IMR-90 (cell line): ENCODE data around the gene CAPS. TPM values are rescaled to one million over a fixed set of nuclear protein-coding genes. Genes with fewer than 3 reads are reported as not detected.

Experiments used
- ATAC-seq: fragments of 200-7000 bp; cut with Tn5 transposase; 2 replicates; pipeline ENCODE4 v1.9.1; 2020; ENCODE audit warnings: low read depth, mild to moderate bottlenecking, moderate library complexity
- BruUV-seq: library from RNA; stranded (reverse); fragments of 400-500 nt; replicated peaks from 2 replicates; lab custom pipeline; 2021; lab: Mats Ljungman, UMichigan
- CTCF ChIA-PET: fragments of 300-600 bp; formaldehyde crosslinking; extraction: SDS; loops from one replicate; lab custom pipeline; 2021; ENCODE audit warnings: antibody characterized with exemption; lab: Yijun Ruan, JAX
- POLR2A ChIA-PET: fragments of 300-600 bp; sonication (Branson Sonifier 250); formaldehyde crosslinking; loops from one replicate; lab custom pipeline; 2022; ENCODE audit warnings: antibody characterized with exemption; ENCODE audit not compliant: unreplicated experiment; lab: Charles Lee
- DNase-seq: peaks from one replicate; pipeline ENCODE4 v3.0.0; 2013
- H2AFZ ChIP-seq: replicated peaks from 2 replicates; pipeline ENCODE3; 2013; ENCODE audit warnings: low read length, mild to moderate bottlenecking; ENCODE audit not compliant: poor library complexity
- H2AK5ac ChIP-seq: 2 replicates; pipeline ENCODE4 v1.6.1; 2013; ENCODE audit warnings: low read depth, low read length, inconsistent platforms
- H2AK9ac ChIP-seq: replicated peaks from 2 replicates; pipeline ENCODE3; 2013; ENCODE audit warnings: mild to moderate bottlenecking, low read depth, low read length, moderate library complexity; ENCODE audit not compliant: poor library complexity
- H2BK120ac ChIP-seq: 2 replicates; pipeline ENCODE4 v1.6.1; 2013; ENCODE audit warnings: low read depth, low read length, inconsistent platforms
- H2BK15ac ChIP-seq: 3 replicates; pipeline ENCODE4 v1.6.1; 2013; ENCODE audit warnings: low read depth, low read length, inconsistent platforms
- H2BK20ac ChIP-seq: 2 replicates; pipeline ENCODE4 v1.6.1; 2013; ENCODE audit warnings: low read depth, mild to moderate bottlenecking, inconsistent platforms, low read length, moderate library complexity
- H2BK5ac ChIP-seq: 2 replicates; pipeline ENCODE4 v1.6.1; 2013; ENCODE audit warnings: mild to moderate bottlenecking, low read depth, low read length, inconsistent platforms; ENCODE audit not compliant: poor library complexity, severe bottlenecking
- H3K14ac ChIP-seq: replicated peaks from 2 replicates; pipeline ENCODE4 v1.6.1; 2013; ENCODE audit warnings: low read depth, low read length, inconsistent platforms
- H3K18ac ChIP-seq: 2 replicates; pipeline ENCODE4 v1.6.1; 2013; ENCODE audit warnings: low read depth, low read length, control low read depth
- H3K23ac ChIP-seq: 2 replicates; pipeline ENCODE4 v1.6.1; 2013; ENCODE audit warnings: low read depth, low read length, inconsistent platforms
- H3K27ac ChIP-seq: 2 replicates; pipeline ENCODE4 v1.5.1; 2013; ENCODE audit warnings: mild to moderate bottlenecking, control low read depth, low read length; ENCODE audit not compliant: insufficient read depth
- H3K27me3 ChIP-seq: 2 replicates; pipeline ENCODE4 v1.6.1; 2013; ENCODE audit warnings: low read length; ENCODE audit not compliant: control insufficient read depth, insufficient read depth
- H3K36me3 ChIP-seq: 2 replicates; pipeline ENCODE4 v1.6.1; 2013; ENCODE audit warnings: low read length, mixed read lengths; ENCODE audit not compliant: control insufficient read depth, insufficient read depth
- H3K4ac ChIP-seq: 2 replicates; pipeline ENCODE4 v1.6.1; 2013; ENCODE audit warnings: low read depth, low read length, inconsistent platforms
- H3K4me1 ChIP-seq: 2 replicates; pipeline ENCODE4 v1.6.1; 2013; ENCODE audit warnings: low read length, mixed read lengths; ENCODE audit not compliant: control insufficient read depth, insufficient read depth
- H3K4me2 ChIP-seq: 2 replicates; pipeline ENCODE4 v1.6.1; 2013; ENCODE audit warnings: low read depth, mild to moderate bottlenecking, control low read depth, low read length, moderate library complexity
- H3K4me3 ChIP-seq: 2 replicates; pipeline ENCODE4 v1.5.1; 2013; ENCODE audit warnings: low read depth, mild to moderate bottlenecking, control low read depth, low read length, moderate library complexity; ENCODE audit not compliant: insufficient read depth
- H3K56ac ChIP-seq: 2 replicates; pipeline ENCODE4 v1.6.1; 2013; ENCODE audit warnings: low read length, inconsistent platforms; ENCODE audit not compliant: insufficient read depth; ENCODE audit errors: extremely low read depth
- H3K79me1 ChIP-seq, 2 experiments: 2 replicates each; pipeline ENCODE4 v1.6.1; 2013; ENCODE audit warnings: low read length in 2 of 2, inconsistent platforms in 1 of 2, low read depth in 1 of 2
- H3K9ac ChIP-seq: 2 replicates; pipeline ENCODE4 v1.6.1; 2013; ENCODE audit warnings: low read depth, low read length, control low read depth
- H3K9me1 ChIP-seq: 2 replicates; pipeline ENCODE4 v1.6.1; 2013; ENCODE audit warnings: low read length, inconsistent platforms; ENCODE audit not compliant: insufficient read depth
- H3K9me3 ChIP-seq: 2 replicates; pipeline ENCODE4 v1.6.1; 2013; ENCODE audit warnings: low read length; ENCODE audit not compliant: control insufficient read depth, insufficient read depth
- H4K20me1 ChIP-seq: 2 replicates; pipeline ENCODE4 v1.6.1; 2013; ENCODE audit warnings: low read length, inconsistent platforms; ENCODE audit not compliant: insufficient read depth
- H4K5ac ChIP-seq: 2 replicates; pipeline ENCODE4 v1.6.1; 2013; ENCODE audit warnings: mild to moderate bottlenecking, low read depth, low read length, control low read depth
- H4K8ac ChIP-seq, 2 experiments: 2 replicates each; pipeline ENCODE4 v1.6.1; 2013; ENCODE audit warnings: low read depth in 2 of 2, low read length in 2 of 2, control low read depth in 1 of 2, inconsistent platforms in 1 of 2
- H4K91ac ChIP-seq: 2 replicates; pipeline ENCODE4 v1.6.1; 2013; ENCODE audit warnings: low read depth, low read length, inconsistent platforms; ENCODE audit not compliant: insufficient read depth
- BHLHE40 ChIP-seq: fragments of 150-350 bp; IDR thresholded peaks from 2 replicates; pipeline ENCODE4 v1.6.1; 2016; ENCODE audit warnings: mild to moderate bottlenecking, low read depth, low read length
- CEBPB ChIP-seq: IDR thresholded peaks from 2 replicates; pipeline ENCODE4 v1.6.1; 2012; ENCODE audit warnings: low read depth, low read length, improper control_type of control experiment
- CTCF ChIP-seq: conservative IDR thresholded peaks from 2 replicates; pipeline ENCODE4 v1.5.1; 2012; ENCODE audit warnings: mild to moderate bottlenecking, low read depth, low read length, improper control_type of control experiment
- ELK1 ChIP-seq: fragments of 150-350 bp; IDR thresholded peaks from 2 replicates; pipeline ENCODE4 v1.6.1; 2016; ENCODE audit warnings: low read depth, mild to moderate bottlenecking, low read length, moderate library complexity, borderline replicate concordance
- FOS ChIP-seq: fragments of 150-350 bp; IDR thresholded peaks from 2 replicates; pipeline ENCODE4 v1.6.1; 2016; ENCODE audit warnings: low read depth, low read length
- MAFK ChIP-seq: IDR thresholded peaks from 2 replicates; pipeline ENCODE4 v1.6.1; 2012; ENCODE audit warnings: low read depth, low read length, improper control_type of control experiment
- MAZ ChIP-seq: IDR thresholded peaks from 2 replicates; pipeline ENCODE4 v1.6.1; 2012; ENCODE audit warnings: low read depth, mild to moderate bottlenecking, low read length, improper control_type of control experiment, moderate library complexity, borderline replicate concordance
- MXI1 ChIP-seq: IDR thresholded peaks from 2 replicates; pipeline ENCODE4 v1.6.1; 2012; ENCODE audit warnings: low read depth, mild to moderate bottlenecking, low read length, moderate library complexity, borderline replicate concordance
- NFE2L2 ChIP-seq: fragments of 150-350 bp; IDR thresholded peaks from 2 replicates; pipeline ENCODE4 v1.6.1; 2016; ENCODE audit warnings: low read depth, mild to moderate bottlenecking, low read length
- POLR2A ChIP-seq: IDR thresholded peaks from 2 replicates; pipeline ENCODE4 v1.6.1; 2012; ENCODE audit warnings: mild to moderate bottlenecking, low read depth, low read length
- RAD21 ChIP-seq: IDR thresholded peaks from 2 replicates; pipeline ENCODE4 v1.6.1; 2012; ENCODE audit warnings: low read length, improper control_type of control experiment
- RCOR1 ChIP-seq: IDR thresholded peaks from 2 replicates; pipeline ENCODE4 v1.6.1; 2012; ENCODE audit warnings: mild to moderate bottlenecking, low read length, improper control_type of control experiment; ENCODE audit not compliant: insufficient replicate concordance
- RFX5 ChIP-seq: IDR thresholded peaks from 2 replicates; pipeline ENCODE4 v1.8.0; 2012; ENCODE audit warnings: low read depth, mild to moderate bottlenecking, low read length, moderate library complexity
- SMC3 ChIP-seq: fragments of 150-350 bp; IDR thresholded peaks from 2 replicates; pipeline ENCODE4 v1.6.1; 2016; ENCODE audit warnings: low read depth, mild to moderate bottlenecking, antibody characterized with exemption, low read length, moderate library complexity
- USF2 ChIP-seq: fragments of 150-350 bp; IDR thresholded peaks from 2 replicates; pipeline ENCODE4 v1.6.1; 2017; ENCODE audit warnings: mild to moderate bottlenecking, antibody characterized with exemption, low read length, low read depth
- WGBS, 2 experiments: methylation state at CpG; one replicate each; pipeline versions ENCODE4 v1.1.5 to v1.1.7; 2013; ENCODE audit warnings: missing lambda C conversion rate in 2 of 2; ENCODE audit not compliant: insufficient read length in 1 of 2; ENCODE audit errors: extremely low coverage in 2 of 2; 5-methylcytosine and 5-hydroxymethylcytosine counted together
- dilution Hi-C: fragments of 300-500 bp; cut with HindIII; formaldehyde crosslinking; loops from one replicate; pipeline ENCODE4 v1.14.3; 2018; ENCODE audit warnings: low sequenced_read_pairs; ENCODE audit not compliant: unreplicated experiment
- in situ Hi-C: fragments of 300-500 bp; cut with MboI; formaldehyde crosslinking; loops from 3 replicates; pipeline ENCODE4 v1.14.3; 2019; ENCODE audit warnings: low sequenced_read_pairs, inconsistent platforms, mixed read lengths
- intact Hi-C: fragments of 100-400 bp; cut with micrococcal nuclease; formaldehyde crosslinking; loops from 2 replicates; pipeline ENCODE4 v1.10.0; 2022
- polyA plus RNA-seq, 3 experiments: library from polyadenylated mRNA; depleted of rRNA; stranded (reverse); fragments of >200 nt; gene quantifications; 2 replicates each; pipeline ENCODE4 v1.2.3, GENCODE V29; 2012; ENCODE audit warnings: low replicate concordance in 1 of 3
- total RNA-seq: library from RNA; depleted of rRNA; stranded (reverse); fragments of >200 nt; gene quantifications from 2 replicates; pipeline ENCODE4 v1.2.3, GENCODE V29; 2012

Gene CAPS
- total and polyA plus RNA-seq, 2 of the 4 experiments (the other 2 are of a cell fraction): 0.54 to 4.9 TPM

- peak overlapping the region; percentile 70 for H3K4ac ChIP-seq
- H3K9ac ChIP-seq: peak overlapping the region; percentile 77
- peaks cover 4% of the 10 kb centered on the region for H3K4me1 ChIP-seq
- no peak overlapping the region for H2BK20ac ChIP-seq
- no TSS peak for BruUV-seq
- H3K4me3 ChIP-seq: peak overlapping the region; percentile 69
- peak overlapping the region; percentile 88 for H3K23ac ChIP-seq
- DNase-seq (no peak), ATAC-seq (no peak)
- intact Hi-C loops: loop anchor here (2.0 kb wide), 1 partner anchor 30 kb away; no protein-coding TSS in a partner anchor
- no peak overlapping the region for H2BK15ac ChIP-seq
- TF ChIP-seq BHLHE40 (no peak), RAD21 (no peak), SMC3 (no peak), NFE2L2 (no peak), USF2 (no peak), CTCF (no peak), FOS (no peak), MXI1 (no peak), RFX5 (no peak), CEBPB (no peak), ELK1 (no peak), MAFK (no peak), MAZ (no peak), RCOR1 (no peak), POLR2A (no peak)
- ChIA-PET POLR2A (no interaction called here), CTCF (no interaction called here)
- no peaks in the 10 kb centered on the region for H3K27me3 ChIP-seq
- no peaks in the 10 kb centered on the region for H3K9me3 ChIP-seq
- H4K5ac ChIP-seq: peak overlapping the region; percentile 60; the same call in 1 of the 2 replicates
- peak overlapping the region; percentile 98 for H2AFZ ChIP-seq
- H2AK5ac ChIP-seq: peak overlapping the region; percentile 79; the same call in 1 of the 2 replicates
- H2BK120ac ChIP-seq: no peak overlapping the region
- peak overlapping the region; percentile 45 for H3K27ac ChIP-seq
- peak overlapping the region; percentile 52 to 87; a peak in 2 of 4 replicates for H4K8ac ChIP-seq
- peak overlapping the region; percentile 10 for H2BK5ac ChIP-seq
- no peak overlapping the region for H3K18ac ChIP-seq
- 61% methylated on average over 3 of the region's 31 CpGs; no CpG with 5 or more reads in 1 of the 2 experiments for WGBS, 2 experiments
- peak overlapping the region; percentile 38 for H4K91ac ChIP-seq
- H3K79me1 ChIP-seq: peaks cover 0 to 39% of the 10 kb centered on the region in 2 experiments; a peak in 3 of 4 replicates
- in situ Hi-C loops: no loop called here
- peak overlapping the region; percentile 94 for H2AK9ac ChIP-seq
- H4K20me1 ChIP-seq: peaks cover 10% of the 10 kb centered on the region
- peak overlapping the region; percentile 73; the same call in 1 of the 2 replicates for H3K14ac ChIP-seq
- dilution Hi-C loops: no loop called here
- H3K4me2 ChIP-seq: peak overlapping the region; percentile 100
- peak overlapping the region; percentile 53; the same call in 1 of the 2 replicates for H3K56ac ChIP-seq
- H3K9me1 ChIP-seq: peaks cover 4% of the 10 kb centered on the region; the same call in 1 of the 2 replicates
- peaks cover 15% of the 10 kb centered on the region; the same call in 1 of the 2 replicates for H3K36me3 ChIP-seq
Measured at GRCh38 chr19:5905114-5905778, 8.8 kb upstream of the CAPS start.
